ENCODE measurements around the gene TSC22D2.
A peak's percentile ranks its signal among the peaks of the same experiment; 100 is the strongest.

TSC22D2 gene

DNA sequence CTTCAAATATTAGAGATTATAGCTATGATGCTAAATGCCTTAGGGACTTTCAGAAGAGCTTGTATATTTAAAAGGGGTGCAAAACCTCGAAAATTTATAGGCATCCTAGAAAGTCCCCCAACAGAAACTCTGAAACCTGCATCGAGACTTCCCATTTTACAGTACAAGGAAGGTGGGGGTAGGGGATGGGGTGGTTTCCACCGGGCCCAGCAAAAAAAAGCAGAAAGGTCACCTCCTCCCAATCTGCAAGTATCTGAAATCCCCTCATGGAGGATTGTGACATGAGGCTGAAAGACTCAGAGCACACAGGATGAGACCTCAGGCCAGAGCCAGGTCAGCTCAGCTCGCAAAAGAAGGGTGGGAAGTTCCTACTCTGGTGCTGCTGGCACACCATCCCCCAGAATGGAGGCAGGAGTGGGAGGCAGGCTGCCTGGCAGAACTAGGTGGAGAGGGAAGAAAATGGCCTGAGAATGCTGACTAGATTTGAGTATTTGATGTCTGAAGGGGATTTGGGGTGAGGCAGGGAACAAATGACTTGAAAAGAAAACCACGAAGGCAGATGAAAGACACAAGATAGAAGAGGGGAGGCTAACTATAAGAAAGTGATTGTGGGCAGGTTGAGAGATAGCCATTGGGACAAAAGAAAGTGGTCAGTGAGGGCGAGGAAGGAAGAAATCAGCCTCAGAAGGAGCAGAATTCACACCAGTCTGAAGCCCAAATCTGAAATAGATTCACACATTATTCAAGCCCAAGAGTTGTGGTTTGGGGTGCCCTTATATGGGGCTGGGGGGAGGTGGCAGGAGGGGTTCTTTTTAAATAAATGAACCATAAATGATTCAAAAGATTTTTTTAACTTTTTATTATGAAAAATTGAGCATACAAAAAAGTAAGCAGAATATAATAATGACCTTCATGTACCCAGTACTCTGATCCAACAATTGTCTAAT, 22.5 kb upstream of the TSC22D2 start:
- DNase-seq (ENCODE audit: low read depth), result no peak

DNA sequence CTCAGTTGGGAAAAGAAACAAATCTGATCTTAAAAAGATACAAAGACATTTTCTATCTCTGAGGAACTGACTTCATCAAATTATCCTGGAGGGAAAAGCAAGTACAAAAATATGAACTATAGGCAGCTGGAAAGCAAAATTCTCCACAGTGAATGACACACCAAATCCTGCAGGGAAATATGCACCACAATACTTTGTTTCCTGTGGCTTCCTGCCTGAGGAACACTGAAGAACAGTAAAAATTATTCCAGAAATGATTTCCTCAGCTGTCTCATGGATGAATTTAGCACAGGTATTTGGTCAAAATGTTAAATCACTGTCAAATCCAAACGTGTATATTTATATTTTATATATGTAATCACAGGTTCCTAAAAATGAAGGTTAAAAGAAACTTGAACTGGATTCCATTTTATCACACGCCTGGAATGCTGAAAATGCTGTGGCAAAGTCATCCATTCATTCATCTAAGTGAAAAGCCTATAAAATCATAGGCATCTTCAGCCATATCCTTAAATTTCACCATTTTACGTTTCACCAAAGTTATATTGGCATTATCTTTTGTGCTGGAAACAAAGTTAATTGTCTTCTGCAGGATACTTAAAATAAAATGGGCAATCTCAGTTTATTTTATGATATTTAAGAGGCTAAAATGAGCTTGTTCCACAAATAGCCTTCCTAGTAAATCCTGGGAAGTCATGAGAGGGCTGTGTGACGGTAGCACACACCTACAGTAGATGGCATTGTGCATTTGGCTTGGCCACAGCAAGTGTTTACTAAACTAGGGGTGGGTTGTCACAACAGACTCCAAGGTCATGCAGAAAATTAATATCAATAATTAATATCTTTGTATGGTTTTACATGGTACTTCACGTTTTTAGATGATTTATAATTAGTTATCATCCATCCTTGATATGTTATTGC, 19.3 kb upstream of the TSC22D2 start:
- DNase-seq (ENCODE audit: low read depth), result no peak

DNA sequence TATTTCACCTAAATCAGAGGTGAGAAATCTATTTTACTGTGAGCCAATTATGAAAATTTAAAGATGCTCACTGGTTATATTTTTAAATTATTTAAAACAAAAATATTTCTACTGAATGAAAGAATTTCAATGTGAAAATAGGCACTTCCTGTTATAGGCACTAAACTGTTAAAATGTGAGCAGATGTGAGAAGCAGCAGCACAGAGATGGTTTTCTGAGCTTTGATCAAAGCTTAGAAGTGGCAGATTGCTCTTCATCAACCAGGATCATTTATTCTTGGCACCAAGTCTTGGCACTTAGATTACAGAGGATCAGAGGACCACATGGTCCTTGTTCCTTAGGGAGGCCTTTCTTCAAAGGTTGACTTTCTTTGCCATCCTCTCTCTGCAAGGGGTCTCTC, 18.0 kb upstream of the TSC22D2 start:
- DNase-seq (ENCODE audit: low read depth), result no peak

DNA sequence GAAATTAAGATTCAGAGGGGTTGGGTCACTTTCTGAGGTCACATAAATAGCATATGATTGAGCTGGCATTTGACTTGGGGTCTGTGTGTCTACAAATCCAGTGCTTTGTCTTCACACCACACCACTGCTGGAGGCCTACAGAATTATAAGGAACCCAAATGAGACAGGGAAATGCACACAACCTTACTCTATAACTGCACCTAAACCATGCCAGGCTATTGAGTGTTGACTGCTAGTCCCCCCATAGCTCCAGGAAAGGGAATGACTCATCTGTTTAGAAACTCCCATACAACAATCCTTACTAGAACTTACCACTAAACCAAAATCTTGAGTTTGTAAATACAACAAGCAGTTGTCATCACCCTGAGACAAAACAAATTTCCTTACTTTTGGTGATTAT, 16.9 kb upstream of the TSC22D2 start:
- DNase-seq (ENCODE audit: low read depth), result no peak

DNA sequence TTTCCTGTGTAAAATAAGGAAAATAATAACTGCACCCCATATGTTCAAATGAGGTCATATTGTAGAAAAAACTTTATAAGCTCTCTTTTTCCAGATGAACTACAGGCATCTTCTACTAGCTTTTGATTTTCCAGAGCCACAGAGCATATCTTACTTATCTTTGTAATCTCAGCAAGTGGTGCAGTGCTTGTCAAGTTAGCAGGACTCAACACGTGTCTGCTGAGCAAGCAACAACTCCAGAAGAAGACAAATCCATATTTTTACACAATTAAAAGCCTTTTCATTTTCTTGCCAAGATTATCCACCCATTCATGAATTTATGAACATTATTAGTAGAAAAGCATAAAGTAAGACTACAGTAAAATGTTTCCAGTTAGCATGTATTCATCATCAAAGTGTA, 14.4 kb upstream of the TSC22D2 start:
- no peak for DNase-seq (ENCODE audit: low read depth)

DNA sequence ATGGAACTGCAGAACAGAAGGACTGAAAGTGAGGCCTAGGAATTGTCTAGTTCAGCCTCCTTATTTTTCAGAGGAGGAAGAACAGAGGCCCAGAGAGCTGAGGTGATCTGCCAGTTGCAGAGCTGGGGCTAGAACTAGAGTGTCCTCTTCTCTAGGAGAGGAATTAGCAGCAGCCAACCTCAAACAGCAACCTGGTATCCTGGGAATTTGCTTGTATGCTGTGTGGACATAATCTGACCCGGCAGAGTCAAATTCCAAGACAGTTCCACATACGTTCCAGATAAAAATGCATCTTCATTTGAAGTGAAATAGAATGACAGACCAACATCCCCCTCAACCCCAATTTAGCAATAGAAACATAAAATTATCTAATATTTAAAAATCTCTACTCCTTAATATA, 13.5 kb upstream of the TSC22D2 start:
- no peak for DNase-seq (ENCODE audit: low read depth)

DNA sequence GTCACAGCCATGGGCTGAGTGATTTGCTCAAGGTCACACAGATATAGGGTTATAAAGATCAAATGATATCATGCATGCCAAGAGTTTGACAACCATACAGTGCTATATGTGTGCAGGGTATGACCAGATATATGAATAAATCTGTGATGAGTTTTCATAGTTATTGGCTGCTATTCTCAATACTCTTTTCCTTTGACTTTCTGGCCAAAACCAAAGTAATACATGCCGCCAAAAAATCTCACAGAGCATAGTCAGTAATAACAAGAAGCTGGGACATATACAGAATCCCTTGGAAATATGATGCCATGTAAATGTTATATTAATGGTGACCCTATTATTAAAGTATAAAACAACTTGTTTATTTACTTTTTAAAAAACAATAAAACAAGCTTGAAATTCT, 11.6 kb upstream of the TSC22D2 start:
- no peak for DNase-seq (ENCODE audit: low read depth)

DNA sequence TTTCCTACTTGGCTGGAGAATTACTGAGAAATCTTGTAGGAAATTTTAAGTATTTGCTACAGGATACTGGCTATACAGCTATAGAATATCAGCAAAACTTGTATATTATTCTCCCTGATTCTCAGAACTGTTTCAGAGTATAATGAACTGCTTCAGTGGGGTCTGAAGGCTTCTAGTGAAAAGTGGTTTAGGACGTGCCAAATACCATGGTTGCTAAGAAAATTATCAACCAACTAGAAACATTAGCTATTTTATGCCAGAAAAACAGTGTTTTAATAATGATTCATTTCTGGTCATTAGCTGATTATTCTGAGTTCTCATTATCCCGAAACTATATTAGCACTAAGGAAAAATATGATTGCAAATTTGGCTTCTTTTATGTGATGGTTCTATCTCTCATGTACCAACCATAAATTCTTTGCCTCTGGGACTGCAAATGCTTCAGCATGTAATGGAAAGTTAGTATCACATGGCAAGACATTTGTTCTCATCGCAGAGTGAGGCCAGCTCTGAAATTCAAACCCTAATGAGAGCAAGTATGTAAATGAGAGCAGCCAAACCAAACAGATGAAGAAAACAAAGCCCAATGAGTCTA, 11.0 kb upstream of the TSC22D2 start:
- DNase-seq (ENCODE audit: low read depth), result no peak

DNA sequence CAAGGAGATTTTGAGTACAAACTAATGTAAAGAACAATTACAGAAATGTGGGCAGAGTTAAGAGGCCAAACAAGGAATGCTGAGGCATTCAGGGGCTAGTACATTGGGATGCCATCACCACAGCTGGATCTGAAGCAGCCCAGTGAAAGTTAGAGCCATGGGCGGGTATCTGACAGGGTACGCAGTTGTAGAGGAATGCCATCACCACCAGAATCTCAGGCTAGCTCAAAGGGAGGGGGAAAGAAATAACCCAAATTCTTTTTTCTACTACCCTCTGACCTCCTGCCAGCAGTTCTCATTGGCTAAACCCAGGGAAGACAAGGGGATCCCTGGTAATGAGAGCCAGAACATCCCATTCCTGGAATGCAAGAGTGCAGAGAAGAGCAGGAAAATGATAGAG, 9.0 kb upstream of the TSC22D2 start:
- DNase-seq (ENCODE audit: low read depth), result no peak

DNA sequence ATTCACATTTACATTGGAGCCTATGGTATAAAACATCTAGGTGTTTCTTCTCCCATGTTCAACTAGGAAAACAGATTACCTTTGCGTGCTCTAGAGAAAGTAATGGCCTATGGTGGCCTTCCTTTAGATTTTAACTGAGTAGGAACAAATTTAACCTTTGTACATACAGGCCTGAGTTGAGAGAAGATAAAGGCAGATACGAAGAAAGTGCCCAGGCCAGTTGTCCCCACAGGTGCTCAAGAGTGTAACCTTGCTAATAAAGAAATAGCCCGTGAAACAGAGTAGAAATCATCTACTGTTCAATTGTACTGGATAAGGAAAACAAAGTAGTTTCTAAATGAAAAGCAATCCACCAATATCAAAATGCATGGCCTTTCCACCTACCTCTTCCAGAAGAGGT, 6.8 kb upstream of the TSC22D2 start:
- DNase-seq (ENCODE audit: low read depth), result no peak

DNA sequence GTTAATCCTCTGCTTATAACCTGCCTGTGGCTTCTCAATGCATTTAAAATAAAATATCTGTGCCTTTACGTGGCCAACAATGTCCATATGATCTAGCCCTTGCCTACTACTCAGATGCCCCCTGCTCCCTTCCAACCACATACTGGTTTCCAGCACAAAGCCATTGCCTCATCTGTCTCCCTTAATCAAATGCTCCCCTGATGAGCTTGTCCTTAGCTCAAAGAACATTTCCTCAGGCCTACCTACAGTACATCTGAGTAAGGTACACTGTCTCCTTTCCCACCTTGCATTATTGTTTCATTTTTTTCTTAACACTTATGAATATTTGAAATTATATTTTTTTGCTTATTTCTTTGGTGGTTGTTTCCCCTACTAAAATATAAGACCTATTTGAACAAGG, 5.9 kb upstream of the TSC22D2 start:
- no peak for DNase-seq (ENCODE audit: low read depth)

DNA sequence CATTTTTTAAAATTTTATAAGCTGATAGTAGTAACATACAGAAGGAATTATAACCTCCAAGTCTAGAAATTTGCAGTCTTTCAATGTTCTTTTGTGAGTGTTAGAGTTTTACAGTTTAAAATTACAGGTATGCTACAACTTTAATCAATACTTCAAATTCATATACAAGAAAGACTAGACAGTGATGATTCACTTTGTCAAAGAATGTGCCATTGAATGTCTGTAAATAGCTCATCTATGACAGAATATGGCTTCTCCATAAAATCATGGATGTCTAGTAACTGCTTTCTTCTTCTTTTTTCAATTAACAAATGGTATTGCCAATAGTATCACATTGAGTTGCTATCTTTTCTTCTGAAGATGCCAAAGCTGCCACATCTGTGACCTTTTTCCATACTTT, 4.1 kb upstream of the TSC22D2 start:
- DNase-seq (ENCODE audit: low read depth), result no peak

DNA sequence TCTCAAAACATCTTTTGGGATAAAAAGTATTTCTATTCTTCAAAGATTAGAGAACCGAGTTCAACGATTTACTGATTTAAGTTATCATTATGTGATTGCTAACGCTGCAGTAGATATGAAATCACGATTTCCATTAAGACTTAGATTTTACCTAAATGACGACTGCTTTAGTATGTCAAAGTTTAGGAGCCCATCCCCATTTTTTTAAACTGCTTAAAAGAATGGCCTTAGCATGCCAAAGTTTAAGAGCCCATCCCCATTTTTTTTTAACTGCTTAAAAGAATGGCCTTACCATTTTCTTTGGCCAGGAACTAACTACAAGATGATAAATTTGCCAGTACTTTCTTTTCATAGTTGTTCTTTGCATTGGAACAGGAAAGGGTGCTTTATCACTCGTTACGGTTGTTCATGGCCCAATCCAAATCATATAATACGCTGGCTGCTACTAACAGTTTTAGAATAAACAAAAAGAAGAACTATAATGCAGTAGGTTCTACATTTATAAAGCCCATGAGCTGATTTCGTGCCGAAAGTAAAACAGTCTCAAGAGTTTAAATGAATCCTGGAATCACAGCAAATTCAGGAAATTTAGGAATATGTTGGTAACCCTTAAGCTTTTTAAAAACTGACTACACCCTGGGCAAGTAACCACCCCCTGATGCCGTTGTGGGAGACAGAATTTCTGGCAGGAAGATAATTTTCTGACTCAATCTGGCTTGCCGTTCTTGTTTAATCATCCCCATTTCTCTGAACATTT, 869 bp upstream of the TSC22D2 start:
- DNase-seq (ENCODE audit: low read depth), result no peak

DNA sequence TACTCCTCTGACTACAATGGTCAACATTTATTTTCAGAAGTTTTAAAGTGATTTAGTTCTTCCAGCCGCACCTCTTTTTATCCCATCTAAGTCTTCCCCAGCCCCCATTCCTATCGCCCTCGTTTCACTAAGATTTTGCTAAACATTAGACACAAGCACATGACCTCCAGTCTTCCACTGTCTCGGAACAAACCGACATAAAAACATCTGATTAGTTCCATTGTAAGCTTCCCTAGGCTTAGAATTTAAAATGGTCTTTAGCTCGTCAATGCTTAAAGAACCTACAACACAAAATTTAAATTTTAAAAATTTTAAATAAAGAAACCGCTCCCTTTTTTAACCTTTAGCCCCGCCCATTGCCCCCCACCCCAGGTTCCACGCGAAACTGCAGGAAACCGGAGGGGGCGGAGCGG, 284 bp upstream of the TSC22D2 start:
- DNase-seq (ENCODE audit: low read depth), result no peak

DNA sequence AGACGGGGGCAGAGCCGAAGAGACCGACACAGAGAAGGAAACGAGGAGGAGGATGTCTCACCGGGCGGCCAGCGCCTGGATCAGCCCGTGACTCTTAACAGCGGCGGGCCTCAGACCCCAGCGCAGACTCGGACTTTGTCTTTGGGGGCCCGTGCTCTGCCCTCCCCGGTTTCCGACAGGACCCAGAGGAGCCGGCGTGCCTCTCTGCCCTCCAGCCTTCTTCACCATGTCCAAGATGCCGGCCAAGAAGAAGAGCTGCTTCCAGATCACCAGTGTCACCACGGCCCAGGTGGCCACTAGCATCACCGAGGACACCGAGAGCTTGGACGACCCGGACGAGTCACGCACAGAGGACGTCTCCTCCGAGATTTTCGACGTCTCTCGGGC, 1.0 kb downstream of the TSC22D2 start:
- DNase-seq (ENCODE audit: low read depth), result no peak

DNA sequence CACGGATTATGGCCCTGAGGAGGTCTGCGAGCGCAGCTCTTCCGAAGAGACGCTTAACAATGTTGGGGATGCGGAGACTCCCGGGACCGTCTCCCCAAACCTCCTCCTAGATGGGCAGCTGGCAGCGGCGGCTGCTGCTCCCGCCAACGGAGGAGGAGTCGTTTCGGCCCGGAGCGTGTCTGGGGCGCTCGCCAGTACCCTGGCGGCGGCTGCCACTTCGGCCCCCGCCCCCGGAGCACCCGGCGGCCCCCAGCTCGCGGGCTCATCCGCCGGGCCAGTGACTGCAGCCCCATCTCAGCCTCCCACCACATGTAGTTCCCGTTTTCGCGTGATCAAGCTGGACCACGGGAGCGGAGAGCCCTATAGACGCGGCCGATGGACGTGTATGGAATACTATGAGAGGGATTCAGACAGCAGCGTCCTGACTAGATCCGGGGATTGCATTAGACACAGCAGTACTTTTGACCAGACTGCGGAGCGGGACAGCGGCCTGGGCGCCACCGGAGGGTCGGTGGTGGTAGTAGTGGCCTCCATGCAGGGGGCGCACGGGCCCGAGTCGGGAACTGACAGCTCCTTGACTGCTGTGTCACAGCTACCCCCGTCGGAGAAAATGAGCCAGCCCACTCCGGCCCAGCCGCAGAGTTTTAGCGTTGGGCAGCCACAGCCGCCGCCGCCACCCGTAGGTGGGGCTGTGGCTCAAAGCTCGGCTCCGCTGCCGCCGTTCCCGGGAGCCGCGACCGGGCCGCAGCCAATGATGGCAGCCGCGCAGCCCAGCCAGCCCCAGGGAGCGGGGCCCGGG, 1.6 kb downstream of the TSC22D2 start:
- DNase-seq (ENCODE audit: low read depth), result peak; percentile 63

DNA sequence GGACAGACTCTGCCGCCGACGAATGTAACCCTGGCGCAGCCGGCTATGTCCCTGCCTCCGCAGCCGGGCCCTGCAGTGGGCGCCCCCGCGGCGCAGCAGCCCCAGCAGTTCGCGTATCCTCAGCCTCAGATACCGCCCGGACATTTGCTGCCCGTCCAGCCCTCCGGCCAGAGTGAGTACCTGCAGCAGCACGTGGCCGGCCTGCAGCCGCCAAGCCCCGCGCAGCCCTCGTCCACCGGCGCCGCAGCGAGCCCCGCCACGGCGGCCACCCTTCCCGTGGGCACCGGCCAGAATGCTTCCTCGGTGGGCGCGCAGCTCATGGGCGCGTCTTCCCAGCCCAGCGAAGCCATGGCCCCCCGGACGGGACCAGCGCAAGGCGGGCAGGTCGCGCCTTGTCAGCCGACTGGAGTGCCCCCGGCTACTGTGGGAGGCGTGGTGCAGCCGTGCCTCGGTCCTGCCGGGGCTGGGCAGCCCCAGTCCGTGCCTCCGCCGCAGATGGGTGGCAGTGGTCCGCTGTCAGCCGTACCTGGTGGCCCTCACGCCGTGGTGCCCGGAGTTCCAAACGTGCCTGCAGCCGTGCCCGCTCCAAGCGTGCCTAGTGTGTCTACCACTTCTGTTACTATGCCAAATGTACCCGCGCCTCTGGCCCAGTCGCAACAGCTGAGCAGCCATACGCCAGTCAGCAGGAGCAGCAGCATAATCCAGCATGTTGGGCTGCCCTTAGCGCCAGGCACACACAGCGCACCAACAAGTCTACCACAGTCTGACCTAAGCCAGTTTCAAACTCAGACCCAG, 2.4 kb downstream of the TSC22D2 start:
- no peak for DNase-seq (ENCODE audit: low read depth)

DNA sequence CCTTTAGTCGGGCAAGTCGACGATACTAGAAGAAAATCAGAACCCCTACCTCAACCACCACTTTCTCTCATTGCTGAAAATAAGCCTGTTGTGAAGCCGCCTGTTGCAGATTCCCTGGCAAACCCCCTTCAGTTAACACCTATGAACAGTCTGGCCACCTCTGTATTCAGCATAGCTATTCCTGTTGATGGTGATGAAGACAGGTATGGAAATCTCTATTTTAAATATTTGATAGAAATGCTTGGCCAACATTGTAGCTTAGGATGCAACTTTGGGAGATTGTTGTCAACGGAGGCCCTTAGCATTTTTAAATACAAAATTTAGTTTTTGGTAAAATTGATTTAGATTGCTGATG, 3.0 kb downstream of the TSC22D2 start:
- DNase-seq (ENCODE audit: low read depth), result no peak

DNA sequence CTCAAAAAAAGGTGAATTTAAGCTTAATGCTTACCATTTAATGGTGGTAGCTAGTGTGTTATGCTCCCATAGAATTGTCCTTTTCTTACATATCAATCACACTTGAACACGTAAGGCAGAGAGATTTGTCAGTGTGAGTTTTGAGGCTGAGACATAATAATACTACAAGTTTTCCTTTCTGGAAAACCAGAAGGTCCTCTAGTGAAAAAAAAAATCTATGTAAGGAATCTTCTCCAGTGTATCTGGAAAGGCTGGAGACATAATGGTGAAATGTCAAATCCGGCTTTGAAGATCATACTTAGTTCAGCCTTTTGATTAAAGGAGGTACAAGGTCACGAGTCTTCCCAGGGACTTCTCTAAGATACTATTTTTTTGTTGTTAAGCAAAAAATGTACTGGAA, 3.4 kb downstream of the TSC22D2 start:
- DNase-seq (ENCODE audit: low read depth), result no peak

DNA sequence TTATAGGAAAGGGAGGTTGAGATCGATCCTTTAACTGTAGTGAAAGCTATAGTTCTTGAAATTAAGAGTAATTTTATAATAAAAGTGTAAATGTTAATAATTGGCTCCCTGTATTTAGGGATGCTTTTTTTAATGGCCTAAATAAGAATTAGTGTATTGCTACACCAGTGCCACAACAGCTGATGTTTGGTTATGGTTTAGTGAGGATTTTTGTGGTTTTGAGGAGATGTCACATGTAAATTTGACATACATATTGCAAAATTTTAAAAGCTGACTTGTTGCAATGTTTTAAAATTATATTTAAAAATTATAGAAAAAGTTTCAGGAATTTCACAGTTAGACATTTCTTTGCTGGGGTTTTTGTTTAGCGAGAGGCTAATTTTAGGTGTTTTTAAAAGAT, 3.9 kb downstream of the TSC22D2 start:
- DNase-seq (ENCODE audit: low read depth), result no peak

Data from stimulated activated CD8-positive, alpha-beta memory T cell treated with anti-CD3 and anti-CD28 coated beads, Interleukin-12 subunit alpha, Interleukin-12 subunit beta, amount 100 ng/mL, for 4 hours (primary cell).